Measurements from ENCODE around the gene FKBP2.

The FKBP2 gene

GRCh38 chr11:64266339-64266738, 25.4 kb downstream of the FKBP2 start:
- no peak overlapping the region for H3K4me3 ChIP-seq (ENCODE audit: low read depth, low read length)
- no peak for TF ChIP-seq CTCF (IDR thresholded peaks at IDR 0.05; ENCODE audit: low read depth, low read length)

GRCh38 chr11:64267207-64267945, 26.5 kb downstream of the FKBP2 start:
- TF ChIP-seq CTCF (IDR thresholded peaks at IDR 0.05; ENCODE audit: low read depth, low read length), result no peak
- H3K4me3 ChIP-seq (ENCODE audit: low read depth, low read length), result no peak overlapping the region

GRCh38 chr11:64268025-64268892, 27.4 kb downstream of the FKBP2 start:
- peak overlapping the region; percentile 64 for H3K4me3 ChIP-seq (ENCODE audit: low read depth, low read length)
- no peak for TF ChIP-seq CTCF (IDR thresholded peaks at IDR 0.05; ENCODE audit: low read depth, low read length)

- no peak for TF ChIP-seq CTCF (IDR thresholded peaks at IDR 0.05; ENCODE audit: low read depth, low read length)
- H3K4me3 ChIP-seq (ENCODE audit: low read depth, low read length), result peak overlapping the region; percentile 64
Measured at GRCh38 chr11:64268893-64269539, 28.1 kb downstream of the FKBP2 start.

GRCh38 chr11:64269540-64270220, 28.8 kb downstream of the FKBP2 start:
- TF ChIP-seq CTCF (IDR thresholded peaks at IDR 0.05; ENCODE audit: low read depth, low read length), result no peak
- peak overlapping the region; percentile 64 for H3K4me3 ChIP-seq (ENCODE audit: low read depth, low read length)

- H3K4me3 ChIP-seq (ENCODE audit: low read depth, low read length), result no peak overlapping the region
- TF ChIP-seq CTCF (IDR thresholded peaks at IDR 0.05; ENCODE audit: low read depth, low read length), result no peak
Measured at GRCh38 chr11:64275031-64275800, 34.3 kb downstream of the FKBP2 start.

Measured in WI38 (cell line).